Smooth muscle cell (in vitro differentiated cells): Measurements from ENCODE around the gene DLEU7. TPM values are rescaled to one million over a fixed set of nuclear protein-coding genes. Genes with fewer than 3 reads are reported as not detected.

Experiments used
- DNase-seq: peaks from one replicate; lab custom pipeline; 2025; ENCODE audit not compliant: unreplicated experiment; lab: John Stamatoyannopoulos, UW
- H2AFZ ChIP-seq: fragments of 200-600 bp; sonication (generic); 2 replicates; pipeline ENCODE4 v1.6.0; 2016; ENCODE audit warnings: antibody characterized with exemption, low read depth, mild to moderate bottlenecking
- H3F3A ChIP-seq: fragments of 200-600 bp; sonication (generic); 2 replicates; pipeline ENCODE4 v1.6.0; 2017; ENCODE audit warnings: antibody characterized with exemption, low read depth
- H3K27ac ChIP-seq: fragments of 200-600 bp; sonication (generic); 2 replicates; pipeline ENCODE4 v1.5.1; 2016; ENCODE audit warnings: low read depth, mild to moderate bottlenecking
- H3K27me3 ChIP-seq: fragments of 200-600 bp; sonication (generic); 2 replicates; pipeline ENCODE4 v1.6.1; 2016; ENCODE audit warnings: low read depth, mild to moderate bottlenecking
- H3K36me3 ChIP-seq: fragments of 200-600 bp; sonication (generic); 2 replicates; pipeline ENCODE4 v1.5.1; 2016; ENCODE audit warnings: low read depth
- H3K4me1 ChIP-seq: fragments of 200-600 bp; sonication (generic); 2 replicates; pipeline ENCODE4 v1.5.1; 2016; ENCODE audit warnings: low read depth
- H3K4me2 ChIP-seq: fragments of 200-600 bp; sonication (generic); 2 replicates; pipeline ENCODE4 v1.6.0; 2016; ENCODE audit warnings: mild to moderate bottlenecking
- H3K4me3 ChIP-seq: fragments of 200-600 bp; sonication (generic); 2 replicates; pipeline ENCODE4 v1.5.1; 2016; ENCODE audit warnings: mild to moderate bottlenecking
- H3K79me2 ChIP-seq: fragments of 200-600 bp; sonication (generic); 2 replicates; pipeline ENCODE4 v1.6.0; 2016; ENCODE audit warnings: low read depth, mild to moderate bottlenecking
- H3K9ac ChIP-seq: fragments of 200-600 bp; sonication (generic); 2 replicates; pipeline ENCODE4 v1.6.0; 2016; ENCODE audit warnings: low read depth
- H3K9me3 ChIP-seq: fragments of 200-600 bp; sonication (generic); replicated peaks from 2 replicates; pipeline ENCODE4 v1.5.1; 2016; ENCODE audit warnings: low read depth
- H4K20me1 ChIP-seq: fragments of 200-600 bp; sonication (generic); 2 replicates; pipeline ENCODE4 v1.6.0; 2016; ENCODE audit warnings: low read depth
- WGBS: methylation state at CpG from one replicate; pipeline ENCODE4 v1.1.7; 2016; ENCODE audit warnings: low lambda C conversion rate; 5-methylcytosine and 5-hydroxymethylcytosine counted together
- polyA plus RNA-seq: library from polyadenylated mRNA; unstranded; fragments of >200 nt; fragmentation: Nextera tagmentation; extraction: Ambion mirVana; gene quantifications from 2 replicates; pipeline ENCODE4 v1.2.1, GENCODE V29; 2016
- total RNA-seq: library from RNA; depleted of rRNA; stranded (reverse); fragments of >200 nt; gene quantifications from 2 replicates; pipeline ENCODE4 v1.2.3, GENCODE V29; 2014
- TF ChIP-seq, protein P1 (sequence below): fragments of 200-600 bp; sonication (generic); IDR thresholded peaks from 2 replicates; pipeline ENCODE4 v1.5.1; 2017; ENCODE audit warnings: borderline replicate concordance, mild to moderate bottlenecking, antibody characterized with exemption; ENCODE audit not compliant: insufficient read depth, poor library complexity, severe bottlenecking

The DLEU7 gene
- total and polyA plus RNA-seq, 2 experiments from 2014 or later: 1.8 TPM; not detected in 1

DNA sequence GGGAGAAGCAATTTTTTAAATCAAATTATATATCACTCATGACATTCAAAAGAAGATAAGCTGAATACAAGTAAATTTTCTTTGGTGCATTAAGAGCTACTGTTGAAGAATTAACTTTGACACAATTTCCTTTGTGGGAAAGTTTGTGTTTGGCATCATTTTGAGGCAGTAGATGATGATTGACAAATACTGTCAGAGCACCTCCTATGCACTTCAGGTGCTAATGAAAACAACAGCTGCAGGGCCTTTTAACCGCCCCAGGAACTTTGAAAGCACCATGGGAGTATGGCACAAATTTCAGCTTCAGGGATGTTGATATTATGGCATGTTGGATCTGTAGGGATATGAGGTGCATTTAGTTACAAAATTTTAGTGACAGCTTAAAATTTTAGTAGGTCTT lies 21.0 kb upstream of the DLEU7 start:
- Histone ChIP-seq H3K79me2 (no peaks in the 10 kb centered on the region), H3K9ac (no peak overlapping the region), H3K27me3 (no peaks in the 10 kb centered on the region), H3K9me3 (peaks cover 10% of the 10 kb centered on the region), H4K20me1 (no peaks in the 10 kb centered on the region), H3K4me3 (no peak overlapping the region), H3K27ac (no peak overlapping the region), H3K4me2 (no peak overlapping the region), H2AFZ (no peak overlapping the region), H3K4me1 (no peaks in the 10 kb centered on the region), H3K36me3 (no peaks in the 10 kb centered on the region), H3F3A (no peaks in the 10 kb centered on the region)
- no peak for DNase-seq
- TF ChIP-seq, protein P1, sequence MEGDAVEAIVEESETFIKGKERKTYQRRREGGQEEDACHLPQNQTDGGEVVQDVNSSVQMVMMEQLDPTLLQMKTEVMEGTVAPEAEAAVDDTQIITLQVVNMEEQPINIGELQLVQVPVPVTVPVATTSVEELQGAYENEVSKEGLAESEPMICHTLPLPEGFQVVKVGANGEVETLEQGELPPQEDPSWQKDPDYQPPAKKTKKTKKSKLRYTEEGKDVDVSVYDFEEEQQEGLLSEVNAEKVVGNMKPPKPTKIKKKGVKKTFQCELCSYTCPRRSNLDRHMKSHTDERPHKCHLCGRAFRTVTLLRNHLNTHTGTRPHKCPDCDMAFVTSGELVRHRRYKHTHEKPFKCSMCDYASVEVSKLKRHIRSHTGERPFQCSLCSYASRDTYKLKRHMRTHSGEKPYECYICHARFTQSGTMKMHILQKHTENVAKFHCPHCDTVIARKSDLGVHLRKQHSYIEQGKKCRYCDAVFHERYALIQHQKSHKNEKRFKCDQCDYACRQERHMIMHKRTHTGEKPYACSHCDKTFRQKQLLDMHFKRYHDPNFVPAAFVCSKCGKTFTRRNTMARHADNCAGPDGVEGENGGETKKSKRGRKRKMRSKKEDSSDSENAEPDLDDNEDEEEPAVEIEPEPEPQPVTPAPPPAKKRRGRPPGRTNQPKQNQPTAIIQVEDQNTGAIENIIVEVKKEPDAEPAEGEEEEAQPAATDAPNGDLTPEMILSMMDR: no peak
- 97% methylated on average over 1 of the region's 1 CpG for WGBS

DNA sequence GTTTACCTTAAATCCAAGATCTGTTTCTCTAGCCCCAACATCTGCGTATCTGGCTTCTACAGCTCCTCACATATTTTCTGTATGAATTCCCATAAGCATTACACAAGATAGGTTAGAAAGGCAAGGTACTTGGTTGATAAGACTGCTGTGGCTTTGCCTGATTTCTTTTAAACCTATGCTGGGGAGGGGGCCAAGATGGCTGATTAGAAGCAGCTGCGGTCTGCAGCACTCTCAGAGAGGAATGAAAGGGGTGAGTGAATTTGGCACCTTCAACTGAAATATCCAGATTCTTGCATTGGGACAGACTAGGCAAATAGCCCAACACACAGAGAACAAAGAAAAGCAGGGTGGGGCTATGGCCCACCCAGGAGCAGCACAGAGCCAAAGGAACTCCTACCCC lies 12.2 kb upstream of the DLEU7 start:
- TF ChIP-seq, protein P1: no peak
- WGBS: 98% methylated on average over 2 of the region's 2 CpGs
- Histone ChIP-seq H3K4me2 (no peak overlapping the region), H3K79me2 (no peaks in the 10 kb centered on the region), H3K27me3 (no peaks in the 10 kb centered on the region), H3K9ac (no peak overlapping the region), H3K4me1 (no peaks in the 10 kb centered on the region), H3K9me3 (no peaks in the 10 kb centered on the region), H2AFZ (no peak overlapping the region), H4K20me1 (no peaks in the 10 kb centered on the region), H3K36me3 (no peaks in the 10 kb centered on the region), H3F3A (no peaks in the 10 kb centered on the region), H3K27ac (no peak overlapping the region), H3K4me3 (no peak overlapping the region)
- DNase-seq: no peak

DNA sequence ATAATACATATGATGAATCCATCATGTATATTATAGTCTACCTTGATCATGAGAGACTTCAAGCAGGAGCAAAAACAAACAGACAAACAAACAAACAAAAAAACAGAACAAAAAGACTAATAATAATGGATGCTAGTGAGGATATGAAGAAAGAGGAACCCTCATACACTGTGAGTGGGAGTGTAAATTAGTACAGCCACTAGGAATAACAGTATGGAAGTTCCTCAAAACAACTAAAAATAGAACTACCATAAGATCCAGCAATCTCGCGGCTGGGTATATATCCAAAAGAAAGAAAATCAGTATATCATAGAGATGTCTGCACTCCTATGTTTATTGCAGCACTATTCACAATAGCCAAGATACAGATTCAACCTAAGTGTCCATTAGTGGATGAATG lies 7.0 kb upstream of the DLEU7 start:
- TF ChIP-seq, protein P1: no peak
- H3K36me3 ChIP-seq: no peaks in the 10 kb centered on the region
- H4K20me1 ChIP-seq: no peaks in the 10 kb centered on the region
- no peaks in the 10 kb centered on the region for H3K4me1 ChIP-seq
- no peak for DNase-seq
- H3K4me3 ChIP-seq: no peak overlapping the region
- peaks cover 6% of the 10 kb centered on the region for H3K27me3 ChIP-seq
- H2AFZ ChIP-seq: no peak overlapping the region
- H3F3A ChIP-seq: no peaks in the 10 kb centered on the region
- no peak overlapping the region for H3K9ac ChIP-seq
- H3K4me2 ChIP-seq: no peak overlapping the region
- 98% methylated on average over 2 of the region's 2 CpGs for WGBS
- no peaks in the 10 kb centered on the region for H3K9me3 ChIP-seq
- H3K27ac ChIP-seq: no peak overlapping the region
- no peaks in the 10 kb centered on the region for H3K79me2 ChIP-seq

DNA sequence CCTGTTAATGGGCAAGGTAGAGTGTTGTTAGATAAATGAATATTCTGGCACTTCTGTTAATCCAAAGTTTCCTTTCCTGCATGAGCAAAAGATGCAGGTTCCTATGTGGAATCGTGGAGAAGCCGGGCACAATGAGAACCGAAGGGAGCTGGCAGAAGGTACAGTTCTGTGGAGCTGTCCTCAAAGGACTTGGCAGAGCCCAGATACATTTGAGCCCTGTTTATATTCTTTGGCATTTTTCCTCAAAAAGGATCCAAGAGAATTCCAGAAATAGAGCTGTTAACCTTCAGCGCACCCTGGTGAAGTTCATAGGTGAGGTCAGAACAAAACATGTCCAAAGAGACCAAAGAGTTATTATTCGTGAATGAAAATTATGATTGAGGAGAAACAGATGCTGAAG lies 4.0 kb upstream of the DLEU7 start:
- DNase-seq: no peak
- no peaks in the 10 kb centered on the region for H3K79me2 ChIP-seq
- H3K9ac ChIP-seq: no peak overlapping the region
- H3K4me3 ChIP-seq: no peak overlapping the region
- TF ChIP-seq, protein P1: no peak
- H3F3A ChIP-seq: no peaks in the 10 kb centered on the region
- peaks cover 29% of the 10 kb centered on the region for H3K27me3 ChIP-seq
- WGBS: 94% methylated on average over 5 of the region's 5 CpGs
- no peaks in the 10 kb centered on the region for H3K36me3 ChIP-seq
- peaks cover 10% of the 10 kb centered on the region for H3K4me1 ChIP-seq
- no peaks in the 10 kb centered on the region for H4K20me1 ChIP-seq
- no peak overlapping the region for H2AFZ ChIP-seq
- H3K4me2 ChIP-seq: no peak overlapping the region
- H3K27ac ChIP-seq: no peak overlapping the region
- no peaks in the 10 kb centered on the region for H3K9me3 ChIP-seq
